ENCODE data around the gene P2RY4. TPM values are rescaled to one million over a fixed set of nuclear protein-coding genes. Genes with fewer than 3 reads are reported as not detected.
"Not testable (repeated sequence)": the region's sequence is repeated elsewhere in the genome, so short reads cannot be mapped to it uniquely, and the experiment has no call there.

The P2RY4 gene
- total RNA-seq (2014; rRNA removed; shearing (Covaris generic)) = not detected in 2 replicates
- polyA plus RNA-seq (2015; cell fraction: cytosol; rRNA removed) = not detected in 2 replicates
- polyA plus RNA-seq (2015; cell fraction: nucleus; rRNA removed) = 0.84 TPM in 1 of 2 replicates, not detected in the other

DNA sequence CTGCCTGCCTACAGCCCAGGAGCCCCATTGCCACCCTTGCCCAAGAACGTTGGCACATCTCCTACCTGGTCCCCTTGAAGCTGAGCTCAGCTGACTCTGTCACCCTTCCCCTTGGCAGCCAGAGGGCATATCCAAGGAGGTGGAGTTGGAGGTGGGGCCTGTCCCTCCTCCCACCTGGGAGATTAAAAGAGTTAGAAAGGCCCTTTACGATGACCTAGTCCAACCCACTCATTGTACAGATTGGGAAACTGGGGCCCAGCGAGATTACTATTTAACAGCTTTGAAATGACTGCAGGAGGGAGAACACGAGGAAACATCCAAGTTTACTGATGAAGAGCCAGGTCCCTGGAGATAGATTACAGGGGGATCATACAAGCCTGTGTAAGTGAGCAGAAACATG, at the start of gene P2RY4:
Gene P2RY4 (minus strand): TSS at position 101 of the 400 bp plus-strand sequence. CDS start 580 bp downstream, outside the sequence.
- in situ Hi-C loops (cut with HindIII; ENCODE audit: low pct_unique_long_range_greater_than_20kb, low sequenced_read_pairs) = no loop called here

DNA sequence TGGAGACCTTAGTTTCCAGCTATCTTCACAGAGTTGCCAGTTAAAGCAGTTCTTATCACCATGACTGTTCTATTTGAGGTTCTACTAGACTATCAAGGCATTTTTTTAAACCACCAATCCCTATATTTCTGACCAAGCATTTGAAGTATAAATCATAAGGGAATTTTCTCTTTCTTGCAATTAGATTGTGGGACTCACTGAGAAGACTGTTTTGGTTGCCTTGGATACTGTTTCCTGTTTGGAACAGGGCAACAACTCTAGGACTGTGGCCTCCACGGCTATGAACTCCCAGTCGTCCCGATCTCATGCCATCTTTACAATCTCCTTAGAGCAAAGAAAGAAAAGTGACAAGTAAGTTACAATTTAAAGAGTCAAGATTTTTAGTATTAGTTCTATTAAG, 41.7 kb upstream of the P2RY4 start:
- in situ Hi-C loops (cut with HindIII; ENCODE audit: low pct_unique_long_range_greater_than_20kb, low sequenced_read_pairs) = no loop called here
- DNase-seq (ENCODE audit: low read depth, low spot score) = no peak

More for the DNA sequence above, at the start of gene P2RY4:
- no peak for DNase-seq (ENCODE audit: low read depth, low spot score)

DNA sequence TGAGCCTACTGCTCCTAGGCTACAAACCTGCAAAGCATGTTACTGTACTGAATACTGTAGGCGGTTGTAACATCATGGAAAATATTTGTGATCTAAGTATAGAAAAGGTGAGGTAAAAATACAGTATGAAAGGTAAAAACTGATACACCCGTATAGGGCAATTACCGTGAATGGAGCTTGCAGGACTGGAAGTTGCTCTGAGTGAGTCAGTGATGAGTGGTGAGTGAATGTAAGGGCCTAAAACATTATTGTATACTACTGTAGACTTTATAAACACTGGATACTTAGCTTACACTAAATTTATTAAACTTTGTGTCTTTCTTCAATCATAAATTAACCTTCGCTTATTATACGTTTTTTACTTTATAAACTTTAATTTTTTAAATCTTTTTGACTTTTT, 33.6 kb upstream of the P2RY4 start:
- DNase-seq (ENCODE audit: low read depth, low spot score) = no peak
- in situ Hi-C loops (cut with HindIII; ENCODE audit: low pct_unique_long_range_greater_than_20kb, low sequenced_read_pairs) = no loop called here

DNA sequence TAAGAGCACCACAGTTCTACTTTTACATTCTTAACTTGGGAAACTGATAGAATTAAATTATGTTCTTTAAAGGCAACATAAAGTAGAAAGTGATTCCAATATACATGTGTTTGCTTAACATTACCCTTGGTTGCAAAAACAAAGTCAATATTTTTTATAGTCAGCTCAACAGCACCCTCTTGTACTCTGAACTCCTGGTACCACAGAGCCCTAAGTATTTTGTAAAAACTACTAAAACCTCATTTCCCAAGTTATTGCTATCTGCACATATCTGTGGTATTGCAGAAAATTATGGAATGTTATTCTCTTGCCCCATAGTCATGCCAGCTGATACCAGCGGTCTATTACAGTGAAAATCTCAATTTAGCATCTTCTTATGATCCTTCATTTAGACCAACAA, 32.8 kb upstream of the P2RY4 start:
- in situ Hi-C loops (cut with HindIII; ENCODE audit: low pct_unique_long_range_greater_than_20kb, low sequenced_read_pairs) = no loop called here

DNA sequence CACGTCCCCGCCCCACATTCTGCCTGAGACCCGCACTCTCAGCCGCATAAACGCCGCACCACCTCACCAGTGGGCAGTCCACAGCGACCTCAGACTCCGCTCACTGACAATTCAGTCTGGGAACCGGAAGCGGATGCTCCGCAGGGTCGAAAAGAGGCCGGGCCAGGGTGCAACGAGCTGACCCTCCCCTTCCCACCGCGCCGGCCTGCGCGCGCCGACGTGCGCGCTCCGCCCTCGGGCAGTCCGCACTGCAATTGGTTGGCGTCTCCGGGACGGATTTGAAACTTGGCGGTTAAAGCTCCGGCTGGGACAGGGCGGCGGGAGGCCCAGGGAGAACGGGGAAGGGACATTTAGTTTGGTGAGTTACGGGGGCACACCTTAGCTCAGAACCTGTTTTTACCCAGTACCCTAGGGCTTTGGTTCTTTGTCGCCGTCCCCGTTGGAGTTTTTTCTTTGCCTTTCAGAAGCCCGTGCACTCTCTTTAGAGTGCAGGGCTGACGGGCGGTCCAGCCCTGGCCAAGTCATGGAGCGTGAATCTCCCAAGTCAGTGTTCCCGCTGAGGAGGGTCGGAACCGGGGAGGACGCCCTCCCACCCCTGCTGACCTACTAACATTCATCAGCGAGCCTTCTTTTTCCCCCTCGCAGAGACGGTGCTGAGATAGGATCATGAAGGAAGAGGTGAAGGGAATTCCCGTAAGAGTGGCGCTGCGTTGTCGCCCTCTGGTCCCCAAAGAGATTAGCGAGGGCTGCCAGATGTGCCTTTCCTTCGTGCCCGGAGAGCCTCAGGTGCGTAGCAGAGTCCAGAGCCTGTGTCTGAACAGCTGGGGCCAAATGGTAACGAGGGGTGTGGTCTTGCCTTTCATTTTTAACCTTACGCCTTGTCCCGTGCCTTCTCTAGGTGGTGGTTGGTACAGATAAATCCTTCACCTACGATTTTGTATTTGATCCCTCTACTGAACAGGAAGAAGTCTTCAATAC, 30.1 kb upstream of the P2RY4 start, which contains the start of the genes KIF4A and PDZD11:
Gene KIF4A (plus strand): TSS at position 312 of the 978 bp plus-strand sequence. CDS start 355 bp downstream, at position 667.
Gene PDZD11 (minus strand): TSS at position 135 of the 978 bp plus-strand sequence. CDS start 586 bp downstream, outside the sequence.
- in situ Hi-C loops (cut with HindIII; ENCODE audit: low pct_unique_long_range_greater_than_20kb, low sequenced_read_pairs) = no loop called here
- DNase-seq (ENCODE audit: low read depth, low spot score) = peak; percentile 86

More for the DNA sequence above, 32.8 kb upstream of the P2RY4 start:
- no peak for DNase-seq (ENCODE audit: low read depth, low spot score)

DNA sequence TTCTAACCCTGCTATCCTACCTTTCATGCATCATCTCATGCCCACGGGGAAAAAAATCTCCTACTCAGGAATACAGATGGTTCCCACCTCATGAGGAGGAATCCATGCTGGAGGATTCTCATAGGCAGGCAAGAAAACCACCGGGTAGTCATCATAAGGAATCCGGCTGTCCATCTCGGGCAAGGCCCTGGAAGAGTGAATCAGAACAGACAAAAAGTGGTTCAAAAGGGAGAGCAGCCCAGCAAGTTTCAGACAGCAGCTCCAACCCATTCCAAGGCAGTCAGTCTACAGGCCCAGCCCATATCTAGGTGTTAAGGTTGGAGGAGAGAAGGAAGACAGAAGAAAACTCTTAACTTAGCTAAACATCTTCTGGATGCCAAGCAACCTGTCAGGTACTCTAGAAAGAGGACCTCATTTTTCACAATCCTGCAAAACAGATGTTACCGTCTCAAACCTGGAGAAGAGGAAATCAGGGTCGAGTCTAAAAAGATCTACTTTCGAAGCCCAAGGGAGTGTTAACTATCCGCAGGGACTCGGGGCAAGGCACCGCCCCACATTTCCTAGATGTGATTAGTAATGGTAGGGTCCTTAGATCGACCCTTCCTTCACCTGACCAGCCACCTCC, 29.3 kb upstream of the P2RY4 start:
- DNase-seq (ENCODE audit: low read depth, low spot score) = no peak
- in situ Hi-C loops (cut with HindIII; ENCODE audit: low pct_unique_long_range_greater_than_20kb, low sequenced_read_pairs) = no loop called here

DNA sequence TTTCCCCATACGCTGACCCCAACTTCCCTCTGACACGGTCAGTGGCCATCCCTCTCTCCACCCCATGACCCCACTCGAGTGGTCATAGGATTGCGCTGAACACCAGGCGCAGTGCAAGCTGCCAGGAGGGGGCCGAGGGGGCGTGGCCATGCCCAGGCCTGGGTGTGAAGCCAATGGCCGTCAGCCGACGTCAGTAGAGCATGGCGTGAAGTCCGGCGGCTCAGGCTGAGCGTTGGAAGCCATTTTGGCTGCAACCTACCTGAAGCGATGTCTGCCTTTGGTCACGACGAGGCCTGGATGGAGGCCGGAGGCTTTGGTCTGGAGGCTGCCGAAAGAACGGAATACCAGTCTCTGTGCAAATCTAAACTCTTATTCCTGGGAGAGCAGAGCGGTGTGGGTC, 21.9 kb upstream of the P2RY4 start, which contains the start of gene RAB41:
Gene RAB41 (plus strand): TSS at position 222 of the 400 bp plus-strand sequence. CDS start 46 bp downstream, at position 268.
- no peak for DNase-seq (ENCODE audit: low read depth, low spot score)
- in situ Hi-C loops (cut with HindIII; ENCODE audit: low pct_unique_long_range_greater_than_20kb, low sequenced_read_pairs) = no loop called here

DNA sequence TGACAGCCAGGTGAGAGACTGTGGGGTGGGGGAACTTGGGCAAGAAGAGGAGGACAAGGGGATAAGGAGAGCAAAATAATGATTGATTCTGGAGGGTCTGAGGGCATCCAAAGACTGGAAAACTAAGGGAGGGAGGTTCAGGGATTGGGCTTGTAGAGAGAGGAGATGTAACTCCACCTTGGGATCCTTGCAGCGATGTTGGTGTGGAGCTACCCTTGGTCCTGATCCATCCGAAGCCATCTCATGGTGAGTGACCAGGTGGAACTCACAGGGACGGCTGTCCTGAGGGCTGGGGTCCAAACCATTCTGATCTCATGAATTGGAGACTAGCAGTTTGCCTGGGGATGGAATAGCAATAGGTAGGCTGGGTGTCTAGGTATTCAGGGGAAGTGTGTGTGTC, 20.6 kb upstream of the P2RY4 start:
- no peak for DNase-seq (ENCODE audit: low read depth, low spot score)
- in situ Hi-C loops (cut with HindIII; ENCODE audit: low pct_unique_long_range_greater_than_20kb, low sequenced_read_pairs) = no loop called here

DNA sequence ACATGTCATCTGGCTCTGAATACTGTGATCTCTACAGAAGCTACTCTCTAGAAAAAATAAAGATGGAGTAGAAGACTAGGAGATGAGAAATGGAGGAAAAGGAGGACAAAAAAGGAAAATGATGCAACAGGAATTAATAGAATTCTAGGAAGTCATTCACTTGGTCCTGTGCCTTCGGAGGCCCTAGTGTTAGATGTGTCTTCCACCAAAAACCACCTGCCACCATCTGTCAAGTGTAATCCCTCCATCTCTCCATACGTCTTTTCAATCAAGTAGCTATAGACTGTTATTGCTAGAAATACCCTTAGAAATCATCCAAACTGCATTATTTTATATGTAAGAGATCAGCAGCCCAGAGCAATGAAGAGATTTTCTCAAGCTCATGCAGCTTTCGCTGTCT, 19.1 kb upstream of the P2RY4 start:
- DNase-seq (ENCODE audit: low read depth, low spot score) = no peak
- in situ Hi-C loops (cut with HindIII; ENCODE audit: low pct_unique_long_range_greater_than_20kb, low sequenced_read_pairs) = no loop called here

DNA sequence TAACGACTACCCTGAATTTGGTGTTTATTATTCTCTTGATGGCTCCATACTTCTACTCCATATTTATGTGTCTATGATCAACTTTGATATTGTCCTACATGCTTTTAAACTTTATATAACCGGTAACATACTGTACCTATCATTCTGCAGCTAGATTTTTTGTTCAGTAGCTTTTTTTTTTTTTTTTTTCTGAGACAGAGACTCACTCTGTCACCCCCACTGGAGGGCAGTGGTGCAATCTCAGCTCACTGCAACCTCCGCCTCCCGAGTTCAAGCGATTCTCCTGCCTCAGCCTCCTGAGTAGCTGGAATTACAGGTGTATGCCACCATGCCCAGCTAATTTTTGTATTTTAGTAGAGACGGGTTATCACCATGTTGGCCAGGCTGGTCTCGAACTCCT, 14.0 kb upstream of the P2RY4 start:
- not testable (repeated sequence) for DNase-seq (ENCODE audit: low read depth, low spot score)

DNA sequence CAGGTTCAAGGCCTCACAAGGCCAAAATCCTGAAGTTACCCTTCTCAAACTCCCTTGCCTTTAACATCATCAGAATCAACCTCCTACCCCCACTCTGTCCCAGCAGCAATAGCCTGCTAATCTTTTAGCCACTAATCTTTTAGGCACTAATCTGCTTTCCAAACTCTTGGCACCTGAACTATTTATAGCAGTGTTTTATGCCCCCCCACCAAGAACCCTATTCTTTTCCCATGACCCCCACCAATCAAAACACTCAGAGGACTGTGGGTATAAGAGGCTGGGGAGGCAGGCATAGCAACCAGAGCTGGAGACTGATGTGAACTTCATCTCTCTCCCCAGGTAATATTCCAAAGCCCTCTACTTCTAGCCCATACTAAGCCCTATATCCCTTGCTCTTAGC, 8.0 kb upstream of the P2RY4 start, which contains the start of gene ARR3:
Gene ARR3 (plus strand): TSS at position 301 of the 400 bp plus-strand sequence. CDS start 1,052 bp downstream, outside the sequence.
- in situ Hi-C loops (cut with HindIII; ENCODE audit: low pct_unique_long_range_greater_than_20kb, low sequenced_read_pairs) = no loop called here

More for the DNA sequence above, 14.0 kb upstream of the P2RY4 start:
- in situ Hi-C loops (cut with HindIII; ENCODE audit: low pct_unique_long_range_greater_than_20kb, low sequenced_read_pairs) = not testable (repeated sequence)

DNA sequence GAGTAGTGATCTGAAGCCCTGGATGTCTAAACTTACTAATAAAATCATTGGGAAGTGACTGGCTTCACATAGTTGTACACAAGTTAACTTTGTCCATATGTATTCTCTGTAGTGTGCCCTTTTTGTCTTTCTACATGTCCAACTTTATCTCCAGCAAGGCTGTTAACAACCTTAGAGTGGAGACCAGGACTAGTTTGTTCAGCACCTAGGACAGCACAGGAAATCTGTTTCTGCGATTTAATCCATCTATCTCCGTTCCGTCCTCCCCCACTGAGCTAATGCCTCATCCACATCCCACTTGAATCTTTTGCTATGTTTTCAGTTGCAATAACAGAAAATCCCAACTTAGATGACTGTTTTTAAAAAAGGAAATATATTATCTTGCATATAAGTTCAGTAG, 4.8 kb upstream of the P2RY4 start:
- DNase-seq (ENCODE audit: low read depth, low spot score) = no peak
- in situ Hi-C loops (cut with HindIII; ENCODE audit: low pct_unique_long_range_greater_than_20kb, low sequenced_read_pairs) = no loop called here

More for the DNA sequence above, 8.0 kb upstream of the P2RY4 start, which contains the start of gene ARR3:
- no peak for DNase-seq (ENCODE audit: low read depth, low spot score)

DNA sequence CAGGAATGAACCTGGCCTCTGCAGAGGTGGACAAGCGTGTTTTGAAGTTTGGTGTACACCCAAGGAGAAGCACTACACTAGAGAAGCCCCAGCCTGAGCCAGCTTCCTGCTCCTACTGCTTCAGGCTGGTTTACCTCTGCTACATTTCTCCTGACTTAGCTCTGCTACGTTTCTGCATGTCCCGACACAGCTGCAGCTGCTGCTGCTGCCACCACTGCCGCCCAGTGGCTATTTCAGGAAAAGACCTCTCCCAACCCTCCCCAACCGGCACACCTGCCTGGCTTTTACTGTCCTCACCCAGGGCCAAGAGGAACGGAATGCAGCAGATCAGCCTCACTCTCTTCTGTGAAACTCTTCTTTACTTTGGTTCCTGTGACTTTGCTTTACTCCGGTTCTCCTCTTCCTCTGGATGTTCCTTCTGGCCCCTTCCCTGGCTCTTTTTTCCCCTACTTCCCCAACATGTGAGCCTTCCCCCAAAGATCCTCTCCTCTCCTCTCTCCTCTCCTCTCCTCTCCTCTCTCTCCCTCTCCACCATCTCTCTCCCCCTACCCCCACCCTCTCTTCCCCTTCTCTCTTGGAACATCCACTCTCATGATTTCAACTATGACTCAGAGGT, 3.1 kb upstream of the P2RY4 start:
- peak; percentile 62 for DNase-seq (ENCODE audit: low read depth, low spot score)
- in situ Hi-C loops (cut with HindIII; ENCODE audit: low pct_unique_long_range_greater_than_20kb, low sequenced_read_pairs) = no loop called here

DNA sequence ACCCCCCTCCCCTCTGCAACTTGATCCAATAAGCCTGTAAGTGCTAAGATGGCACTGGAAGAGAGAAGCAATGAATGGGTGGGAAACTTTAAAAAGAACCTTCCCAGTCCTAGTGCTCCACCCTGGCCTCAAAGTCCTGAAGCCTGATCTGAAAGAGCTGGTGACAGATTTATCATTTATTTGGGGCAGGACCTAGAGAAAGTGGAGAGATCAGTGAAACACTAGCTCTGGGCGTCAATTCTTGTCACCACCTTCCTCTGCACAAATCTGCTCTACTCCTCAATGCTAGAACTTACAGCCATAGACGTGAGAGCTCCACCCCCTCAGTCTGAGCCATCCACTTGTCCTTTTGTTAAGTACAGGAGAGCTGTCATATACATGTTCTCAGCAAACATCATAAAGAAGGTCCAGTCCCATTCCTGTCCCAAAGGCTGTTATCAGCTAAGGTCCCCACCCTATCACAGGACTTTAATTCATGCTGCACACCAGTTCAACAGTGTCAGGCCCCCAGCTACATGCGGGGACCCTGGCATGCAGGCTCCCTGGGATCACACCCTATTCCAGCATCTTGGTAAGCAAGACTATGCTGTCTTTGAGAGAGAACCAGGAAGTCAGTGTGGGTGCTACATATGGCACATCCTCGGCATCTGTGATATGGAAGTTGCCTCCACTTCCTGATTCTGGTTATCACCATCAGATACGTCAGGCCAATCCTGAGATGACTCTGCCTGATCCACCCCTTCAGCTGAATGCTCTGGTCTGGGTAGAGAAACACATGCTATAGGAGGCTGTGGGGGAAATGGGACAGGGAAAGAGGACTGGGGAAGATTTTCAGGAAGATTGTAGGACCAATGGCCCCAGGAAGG, 2.3 kb downstream of the P2RY4 start:
- in situ Hi-C loops (cut with HindIII; ENCODE audit: low pct_unique_long_range_greater_than_20kb, low sequenced_read_pairs) = no loop called here
- DNase-seq (ENCODE audit: low read depth, low spot score) = no peak

DNA sequence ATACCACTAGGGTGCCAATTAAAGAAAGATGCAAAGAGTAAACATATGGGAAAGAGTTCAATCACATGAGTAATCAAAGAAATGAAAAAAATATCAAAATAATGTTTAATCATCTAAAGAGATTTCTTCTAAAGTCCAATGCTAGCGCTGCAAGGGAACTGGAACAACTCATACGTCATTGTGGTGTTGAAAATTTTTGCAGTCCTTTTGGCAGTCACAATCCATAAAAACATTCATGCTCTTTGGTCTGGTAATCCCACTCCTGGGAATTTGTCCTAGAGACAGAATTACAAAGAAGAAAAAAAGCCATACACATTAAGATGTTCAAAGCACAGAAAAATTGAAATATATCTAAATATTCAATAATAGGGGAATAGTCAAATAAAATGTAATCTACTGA, 4.6 kb downstream of the P2RY4 start:
- no peak for DNase-seq (ENCODE audit: low read depth, low spot score)
- in situ Hi-C loops (cut with HindIII; ENCODE audit: low pct_unique_long_range_greater_than_20kb, low sequenced_read_pairs) = no loop called here

DNA sequence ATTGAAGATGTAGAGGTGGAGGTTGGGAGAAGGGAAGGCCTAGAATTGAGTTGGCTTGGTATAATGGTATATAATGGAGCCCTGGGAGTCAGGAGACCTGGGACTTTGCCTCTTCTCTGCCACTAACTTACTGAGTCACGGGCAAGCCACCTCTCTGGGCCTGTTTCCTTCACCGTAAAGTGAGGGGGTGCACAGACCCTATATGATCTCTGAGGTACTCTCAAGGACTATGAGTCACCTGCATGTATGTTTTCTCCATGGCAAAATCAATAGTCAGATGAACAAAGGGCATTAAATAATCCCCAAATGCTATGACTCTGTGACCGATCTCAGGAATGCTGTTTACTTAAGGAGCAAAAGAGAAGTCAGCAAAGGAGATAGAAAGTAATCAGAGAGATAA, 5.1 kb downstream of the P2RY4 start:
- DNase-seq (ENCODE audit: low read depth, low spot score) = no peak
- in situ Hi-C loops (cut with HindIII; ENCODE audit: low pct_unique_long_range_greater_than_20kb, low sequenced_read_pairs) = no loop called here

DNA sequence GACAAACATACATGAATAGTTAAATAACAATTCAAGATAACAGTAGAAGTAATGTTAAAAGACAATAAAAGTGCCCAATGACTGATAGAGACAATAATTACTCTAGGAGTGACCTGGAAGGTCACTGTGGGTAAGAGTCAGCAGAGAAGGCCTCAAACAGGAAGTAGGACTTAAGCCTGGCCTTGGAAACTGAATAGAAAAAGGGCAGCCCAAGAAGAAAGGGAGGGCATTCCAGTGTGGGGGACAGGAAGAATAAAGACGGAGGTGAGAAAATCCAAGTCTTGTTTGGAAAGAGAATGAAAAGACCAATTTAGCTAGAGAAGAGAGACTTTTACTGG, 6.0 kb downstream of the P2RY4 start:
- no peak for DNase-seq (ENCODE audit: low read depth, low spot score)
- in situ Hi-C loops (cut with HindIII; ENCODE audit: low pct_unique_long_range_greater_than_20kb, low sequenced_read_pairs) = no loop called here
